ENCODE results near the gene ALDH1A3. TPM values are rescaled to one million over a fixed set of nuclear protein-coding genes. Genes with fewer than 3 reads are reported as not detected.

The ALDH1A3 gene
- not detected in 2 replicates for total RNA-seq

DNA sequence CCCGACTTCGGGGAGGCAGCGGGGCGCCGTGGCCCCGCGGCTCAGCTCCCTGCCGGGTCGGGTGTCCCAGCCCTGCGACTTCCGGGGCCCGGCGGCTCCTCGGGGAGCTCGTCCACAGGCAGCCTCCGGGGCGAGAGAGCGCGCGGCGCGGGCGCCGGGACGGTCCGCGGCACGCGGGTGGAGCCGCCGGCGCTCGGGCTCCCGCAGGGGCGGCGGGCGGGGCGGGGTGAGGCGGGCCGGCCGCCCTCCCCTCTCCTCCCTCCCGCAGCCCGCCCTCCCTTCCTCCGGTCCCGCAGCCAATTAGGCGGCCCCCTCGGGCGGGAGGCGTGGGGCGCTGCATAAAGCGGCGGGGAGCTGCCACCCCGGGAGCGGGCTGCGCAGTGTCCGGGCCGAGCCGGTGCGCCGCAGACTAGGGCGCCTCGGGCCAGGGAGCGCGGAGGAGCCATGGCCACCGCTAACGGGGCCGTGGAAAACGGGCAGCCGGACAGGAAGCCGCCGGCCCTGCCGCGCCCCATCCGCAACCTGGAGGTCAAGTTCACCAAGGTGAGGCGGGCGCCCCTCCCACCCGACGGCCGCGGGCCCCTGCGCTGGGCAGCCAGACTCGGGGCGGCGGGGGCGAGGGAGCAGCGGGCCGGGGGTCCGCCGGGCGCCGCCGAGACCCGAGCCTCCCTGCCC, at the start of gene ALDH1A3:
Gene ALDH1A3, plus strand, starts transcription at position 368 of the 675 bp plus-strand sequence. Its CDS starts 77 bp downstream, at position 445.
- H3K36me3 Mint-ChIP-seq (ENCODE audit: low read depth): no peaks in the 10 kb centered on the region
- peak within 1 kb of the TSS; percentile 73 for H3K4me3 Mint-ChIP-seq
- H3K27me3 Mint-ChIP-seq: peaks cover 73% of the 10 kb centered on the region
- DNase-seq: peak; percentile 68
- intact Hi-C loops (cut with micrococcal nuclease): no loop called here
- H3K27ac Mint-ChIP-seq: no peak within 1 kb of the TSS
- peaks cover 4% of the 10 kb centered on the region for H3K4me1 Mint-ChIP-seq
- no peaks in the 10 kb centered on the region for H3K9me3 Mint-ChIP-seq

DNA sequence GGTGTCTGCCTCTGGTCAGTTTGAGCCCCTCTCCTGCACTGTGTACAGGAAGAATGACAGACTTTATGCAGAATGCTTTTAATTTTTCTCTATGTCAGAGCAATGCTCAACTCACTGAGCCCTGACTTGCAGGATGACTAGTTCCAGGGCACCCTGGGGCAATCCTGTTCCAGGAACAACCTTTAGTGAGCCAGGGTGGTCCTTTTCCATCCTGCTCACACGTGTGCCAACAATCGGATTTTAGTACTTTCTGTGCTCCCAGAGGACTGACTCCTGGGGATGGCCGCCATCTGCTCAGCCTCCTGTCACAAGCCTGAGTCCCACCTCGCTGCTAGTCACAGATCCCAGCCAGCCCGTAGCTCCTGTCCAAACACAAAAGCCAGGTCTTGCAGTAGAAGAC, 48.2 kb upstream of the ALDH1A3 start:
- Mint-ChIP-seq H3K4me1 (no peaks in the 10 kb centered on the region), H3K27ac (no peak overlapping the region), H3K36me3 (ENCODE audit: low read depth) (no peaks in the 10 kb centered on the region), H3K27me3 (peaks cover 21% of the 10 kb centered on the region), H3K4me3 (no peak overlapping the region), H3K9me3 (no peaks in the 10 kb centered on the region)
- DNase-seq: no peak
- intact Hi-C loops (cut with micrococcal nuclease): no loop called here

DNA sequence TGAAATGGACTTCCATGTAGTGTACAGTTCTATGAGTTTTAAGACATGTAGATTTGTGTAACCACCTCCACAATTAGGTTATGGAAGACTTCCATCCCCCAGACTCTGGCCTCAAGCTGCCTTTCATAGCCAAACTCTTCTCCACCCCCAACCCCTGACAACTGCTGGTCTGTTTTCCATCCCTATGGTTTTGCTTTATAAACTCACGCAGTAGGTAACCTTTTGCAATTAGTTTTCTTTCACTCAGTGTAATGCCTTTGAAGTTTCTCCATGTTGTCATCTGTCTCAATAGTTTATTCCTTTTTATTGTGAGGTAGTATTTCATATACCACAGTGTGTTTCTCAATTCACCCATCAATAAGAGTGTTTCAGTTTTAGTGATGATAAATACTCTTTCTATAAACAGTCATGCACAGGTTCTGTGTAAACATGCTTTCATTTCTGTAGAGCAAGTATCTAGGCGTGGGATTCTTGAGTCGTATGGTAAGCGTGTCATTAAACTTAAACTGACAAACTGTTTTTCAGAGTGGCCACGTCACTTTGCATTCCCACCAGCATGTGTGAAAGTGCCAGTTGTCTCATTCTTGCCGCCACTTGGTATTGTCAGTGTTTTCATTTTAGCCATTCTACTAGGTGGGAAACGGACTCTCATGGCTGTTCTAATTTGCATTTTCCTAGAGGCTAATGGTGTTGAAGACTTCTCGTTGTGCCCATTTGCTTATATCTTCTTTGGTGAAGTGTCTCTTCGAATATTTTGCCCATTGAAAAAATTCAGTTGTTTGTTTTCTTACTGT, 47.3 kb upstream of the ALDH1A3 start:
- Mint-ChIP-seq H3K27me3 (peaks cover 20% of the 10 kb centered on the region), H3K4me1 (no peaks in the 10 kb centered on the region), H3K27ac (no peak overlapping the region), H3K4me3 (no peak overlapping the region), H3K9me3 (no peaks in the 10 kb centered on the region), H3K36me3 (ENCODE audit: low read depth) (no peaks in the 10 kb centered on the region)
- intact Hi-C loops (cut with micrococcal nuclease): no loop called here
- DNase-seq: no peak

DNA sequence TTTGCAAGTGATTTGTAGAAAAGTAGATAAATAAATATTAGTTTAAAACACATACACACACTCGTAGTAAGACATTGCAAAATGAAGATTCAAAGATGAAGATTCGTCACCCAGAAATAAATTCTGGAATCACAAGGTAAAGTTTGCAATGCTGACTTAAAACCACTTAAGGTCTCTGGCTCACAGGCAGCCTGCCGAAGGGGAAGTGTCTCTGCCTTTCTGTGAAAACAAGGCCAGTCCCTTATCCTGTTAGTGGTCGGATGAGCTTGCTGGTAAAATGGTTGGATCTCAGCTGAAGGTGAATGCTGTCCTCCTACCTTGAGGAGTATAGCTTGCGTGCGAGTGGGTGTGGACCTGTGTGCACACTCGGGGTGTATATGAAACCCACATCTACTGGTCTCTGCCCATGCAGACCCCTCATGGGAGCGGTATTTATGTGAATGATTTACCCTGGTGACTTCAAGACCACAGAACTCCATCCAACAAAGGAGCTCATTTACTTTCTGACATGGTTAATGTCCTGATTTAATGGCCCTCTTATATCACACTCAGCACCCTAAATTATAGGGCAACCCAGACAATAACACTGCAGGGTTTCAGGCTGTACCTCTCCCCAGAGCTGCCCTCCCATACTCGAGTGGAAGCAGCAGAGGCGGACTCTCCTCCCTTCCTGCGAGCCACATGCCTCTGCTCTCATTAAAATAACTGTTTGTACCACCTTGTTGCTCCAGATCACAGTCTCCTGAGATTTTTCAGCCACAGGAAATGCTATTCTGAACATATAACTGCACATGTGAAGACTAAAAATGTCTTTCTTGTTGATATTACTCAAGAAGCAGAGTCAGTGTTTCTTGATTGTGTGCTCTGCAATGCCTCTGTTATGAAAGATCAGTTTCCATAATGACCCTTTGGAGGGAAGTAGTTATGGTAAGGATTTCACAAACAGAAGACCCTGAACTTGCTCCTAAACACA, 45.9 kb upstream of the ALDH1A3 start:
- DNase-seq: no peak
- Mint-ChIP-seq H3K27ac (no peak overlapping the region), H3K4me3 (no peak overlapping the region), H3K27me3 (peaks cover 15% of the 10 kb centered on the region), H3K4me1 (no peaks in the 10 kb centered on the region), H3K36me3 (ENCODE audit: low read depth) (no peaks in the 10 kb centered on the region), H3K9me3 (no peaks in the 10 kb centered on the region)
- intact Hi-C loops (cut with micrococcal nuclease): no loop called here

DNA sequence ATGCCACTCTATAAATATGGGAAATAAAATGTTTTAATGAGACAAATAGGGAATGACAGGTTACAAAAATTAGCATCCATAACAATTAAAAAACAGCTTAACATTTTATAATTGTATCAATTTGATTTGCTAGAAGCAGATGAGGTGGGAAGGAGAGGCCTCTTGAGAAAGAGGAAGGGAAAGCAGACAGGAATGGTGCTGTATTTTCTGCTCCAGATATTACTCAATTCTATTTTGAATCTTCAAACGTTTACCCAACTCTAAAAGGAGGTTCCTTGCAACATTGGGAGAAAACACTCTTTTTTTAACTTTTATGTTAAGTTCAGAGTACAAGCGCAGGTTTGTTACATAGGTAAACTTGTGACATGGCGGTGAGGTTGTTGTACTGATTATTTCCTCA, 44.9 kb upstream of the ALDH1A3 start:
- no peaks in the 10 kb centered on the region for H3K9me3 Mint-ChIP-seq
- no peak overlapping the region for H3K27ac Mint-ChIP-seq
- H3K4me3 Mint-ChIP-seq: no peak overlapping the region
- H3K36me3 Mint-ChIP-seq (ENCODE audit: low read depth): no peaks in the 10 kb centered on the region
- intact Hi-C loops (cut with micrococcal nuclease): no loop called here
- DNase-seq: no peak
- peaks cover 14% of the 10 kb centered on the region for H3K27me3 Mint-ChIP-seq
- H3K4me1 Mint-ChIP-seq: no peaks in the 10 kb centered on the region

DNA sequence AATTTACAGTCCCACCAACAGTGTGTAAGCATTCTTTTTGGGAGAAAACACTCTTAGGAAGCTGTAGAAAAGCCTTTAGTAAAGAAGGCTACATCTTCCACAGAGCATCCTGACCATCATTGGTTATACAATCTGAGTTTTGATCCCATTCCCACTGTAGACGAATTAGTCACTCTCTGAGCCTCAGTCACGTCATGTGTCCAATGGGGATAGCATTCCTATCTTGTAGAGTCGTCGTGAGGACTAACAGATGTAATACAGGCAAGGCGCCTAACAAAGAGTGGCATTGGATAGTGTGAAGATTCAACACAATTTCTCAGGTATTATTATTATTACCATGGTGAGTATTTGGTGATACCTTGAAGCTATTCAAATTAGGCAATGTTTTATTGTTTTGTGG, 44.0 kb upstream of the ALDH1A3 start:
- intact Hi-C loops (cut with micrococcal nuclease): no loop called here
- Mint-ChIP-seq H3K36me3 (ENCODE audit: low read depth) (no peaks in the 10 kb centered on the region), H3K4me1 (no peaks in the 10 kb centered on the region), H3K9me3 (no peaks in the 10 kb centered on the region), H3K4me3 (no peak overlapping the region), H3K27ac (no peak overlapping the region), H3K27me3 (peaks cover 14% of the 10 kb centered on the region)
- DNase-seq: no peak

DNA sequence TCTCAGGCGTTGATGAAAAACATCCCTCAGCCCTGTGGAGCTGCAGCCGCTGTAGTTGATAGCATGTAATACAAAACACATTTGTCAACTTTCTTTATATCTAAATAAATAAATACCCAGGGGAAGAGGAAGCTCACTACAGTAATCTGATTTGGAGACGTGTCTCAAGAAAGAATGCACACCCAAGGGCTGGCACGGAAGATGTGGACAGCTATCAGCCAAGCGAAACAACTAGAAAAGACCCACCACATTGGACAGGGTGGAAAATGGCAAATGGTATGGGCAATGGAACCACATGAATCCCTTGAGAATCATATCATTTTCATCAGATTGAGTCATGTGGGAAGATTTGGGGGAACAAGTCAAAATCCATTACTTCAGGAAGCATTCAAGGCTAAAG, 43.1 kb upstream of the ALDH1A3 start:
- Mint-ChIP-seq H3K27me3 (peaks cover 12% of the 10 kb centered on the region), H3K36me3 (ENCODE audit: low read depth) (no peaks in the 10 kb centered on the region), H3K4me3 (no peak overlapping the region), H3K27ac (no peak overlapping the region), H3K4me1 (no peaks in the 10 kb centered on the region), H3K9me3 (no peaks in the 10 kb centered on the region)
- no peak for DNase-seq
- intact Hi-C loops (cut with micrococcal nuclease): no loop called here

DNA sequence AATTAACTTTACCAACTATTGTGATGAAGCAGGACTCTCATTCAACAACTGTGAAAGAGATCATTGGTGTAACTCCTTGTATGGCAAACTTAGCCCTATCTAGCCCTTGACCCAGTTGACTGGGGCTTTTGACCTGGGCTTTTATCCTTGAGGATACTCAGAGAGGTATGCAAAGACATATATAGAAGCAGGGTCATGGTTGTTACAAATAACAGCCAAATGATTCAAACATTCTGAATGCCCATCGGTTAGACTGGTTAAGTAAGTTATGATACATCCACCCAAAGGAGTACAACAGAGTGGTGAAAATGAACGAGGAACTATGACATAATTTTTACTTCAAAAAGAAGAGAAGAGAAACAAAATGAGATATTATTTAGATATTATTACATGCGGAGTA, 38.2 kb upstream of the ALDH1A3 start:
- Mint-ChIP-seq H3K4me3 (no peak overlapping the region), H3K36me3 (ENCODE audit: low read depth) (no peaks in the 10 kb centered on the region), H3K9me3 (no peaks in the 10 kb centered on the region), H3K4me1 (no peaks in the 10 kb centered on the region), H3K27me3 (peaks cover 6% of the 10 kb centered on the region), H3K27ac (no peak overlapping the region)
- intact Hi-C loops (cut with micrococcal nuclease): no loop called here
- no peak for DNase-seq

DNA sequence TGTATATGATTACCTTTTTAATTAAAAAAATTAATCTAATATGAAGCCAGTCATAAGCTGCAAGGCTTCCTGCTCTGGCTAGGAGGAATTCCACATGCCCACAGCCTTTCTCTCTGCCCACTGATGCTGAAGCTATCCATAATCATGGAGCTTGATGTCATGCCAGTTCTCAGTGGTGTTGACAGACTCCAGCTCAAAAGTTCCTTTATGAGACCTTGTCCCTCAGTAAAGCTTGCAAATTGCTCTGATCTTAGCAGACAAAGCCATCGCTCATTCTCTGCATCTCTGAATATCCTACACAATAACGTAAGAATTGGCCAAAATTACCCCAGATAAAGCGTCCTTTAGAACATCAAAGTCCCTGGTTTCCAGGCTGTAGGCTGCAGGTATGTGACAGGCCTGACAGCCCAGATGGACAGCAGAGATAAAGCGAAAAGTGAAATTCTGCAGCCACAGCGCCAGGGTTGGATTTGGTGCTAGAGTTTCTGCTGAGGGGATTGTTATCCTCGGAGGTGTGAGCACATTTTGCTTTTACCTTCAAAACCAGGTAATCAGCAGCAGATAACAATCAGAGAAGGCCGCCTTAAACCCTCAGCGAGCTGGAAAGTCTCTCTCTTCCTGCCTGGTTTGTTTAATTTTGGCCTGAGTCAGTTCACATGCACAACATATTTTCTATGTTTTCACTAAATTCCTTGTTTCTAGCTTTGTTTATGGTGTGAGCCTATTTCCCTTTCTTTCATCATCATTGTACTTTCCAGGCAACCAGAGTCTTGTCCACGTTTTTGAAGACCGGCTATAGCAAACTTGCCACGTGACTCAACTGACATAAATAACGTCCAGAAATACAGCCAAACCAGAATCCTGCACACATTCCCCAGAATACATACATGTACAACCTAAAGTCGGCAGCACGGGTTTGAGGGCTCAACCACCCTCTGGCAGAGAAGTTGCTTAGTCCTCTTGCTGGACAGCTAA, 36.6 kb upstream of the ALDH1A3 start:
- Mint-ChIP-seq H3K27ac (no peak overlapping the region), H3K4me3 (no peak overlapping the region), H3K36me3 (ENCODE audit: low read depth) (no peaks in the 10 kb centered on the region), H3K27me3 (peaks cover 13% of the 10 kb centered on the region), H3K9me3 (no peaks in the 10 kb centered on the region), H3K4me1 (no peaks in the 10 kb centered on the region)
- DNase-seq: no peak
- intact Hi-C loops (cut with micrococcal nuclease): no loop called here

DNA sequence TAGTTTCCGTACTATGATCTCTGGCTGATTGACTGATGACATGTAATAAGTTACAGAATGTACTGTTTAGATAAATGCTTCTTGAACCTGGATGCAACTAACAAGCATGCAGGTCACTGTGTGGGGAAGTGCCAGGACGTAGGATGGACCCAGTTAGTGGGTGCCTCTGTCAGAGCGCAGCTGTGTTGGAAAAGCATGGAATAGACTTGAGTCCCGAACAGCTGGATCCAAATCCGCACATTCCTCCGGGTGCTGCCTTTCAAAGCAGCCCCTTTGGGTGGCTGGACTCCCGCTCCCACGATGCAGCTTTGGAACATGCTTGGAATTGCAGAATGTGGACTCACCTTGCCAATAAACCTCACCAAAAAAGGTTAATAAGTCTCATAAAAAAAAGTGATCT, 35.5 kb upstream of the ALDH1A3 start:
- no peak for DNase-seq
- H3K4me1 Mint-ChIP-seq: peaks cover 2% of the 10 kb centered on the region
- H3K27me3 Mint-ChIP-seq: peaks cover 17% of the 10 kb centered on the region

DNA sequence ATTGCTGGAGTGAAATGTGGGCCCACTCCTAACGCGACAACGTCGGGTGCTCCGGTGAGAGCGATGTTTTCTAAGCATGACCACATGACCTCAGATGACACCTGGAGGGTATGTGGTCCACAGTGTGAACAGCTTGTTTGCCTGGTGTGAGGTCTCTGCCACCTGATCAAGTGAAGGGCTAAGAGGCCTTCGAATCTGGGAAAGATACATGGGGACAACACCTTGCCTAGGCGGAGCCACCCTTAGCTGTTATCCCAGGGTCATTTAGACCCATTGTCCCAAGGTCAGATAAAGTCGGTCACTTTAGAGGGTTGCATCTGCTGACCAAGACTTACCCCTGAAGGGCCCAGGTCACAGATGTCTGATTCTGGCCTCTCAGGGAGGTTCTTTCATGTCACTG, 34.9 kb upstream of the ALDH1A3 start:
- H3K9me3 Mint-ChIP-seq: no peaks in the 10 kb centered on the region
- intact Hi-C loops (cut with micrococcal nuclease): no loop called here

More for the DNA sequence above, 35.5 kb upstream of the ALDH1A3 start:
- no peak overlapping the region for H3K27ac Mint-ChIP-seq
- H3K36me3 Mint-ChIP-seq (ENCODE audit: low read depth): no peaks in the 10 kb centered on the region
- no peak overlapping the region for H3K4me3 Mint-ChIP-seq
- H3K9me3 Mint-ChIP-seq: no peaks in the 10 kb centered on the region
- intact Hi-C loops (cut with micrococcal nuclease): no loop called here

DNA sequence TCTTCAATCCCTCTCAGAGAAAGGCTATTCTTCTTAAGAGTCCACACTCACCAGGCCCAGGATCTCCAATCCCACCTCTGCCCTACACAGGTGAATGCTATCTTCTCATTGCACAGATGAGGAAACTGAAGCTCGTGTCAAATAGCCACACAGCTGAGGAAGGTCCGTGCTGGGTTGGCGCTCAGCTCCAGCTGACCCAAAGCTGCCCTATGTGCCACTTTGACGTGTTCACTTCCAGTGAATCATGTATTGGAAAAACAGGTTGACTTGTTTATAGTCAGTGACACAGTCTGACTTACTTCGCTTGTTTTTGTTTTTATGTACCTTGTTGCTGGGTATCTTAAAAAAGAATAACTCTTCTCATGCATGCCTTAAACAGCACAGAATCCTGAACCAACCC, 32.4 kb upstream of the ALDH1A3 start:
- Mint-ChIP-seq H3K4me1 (peaks cover 5% of the 10 kb centered on the region), H3K9me3 (no peaks in the 10 kb centered on the region), H3K4me3 (no peak overlapping the region), H3K36me3 (ENCODE audit: low read depth) (no peaks in the 10 kb centered on the region), H3K27me3 (peaks cover 26% of the 10 kb centered on the region), H3K27ac (no peak overlapping the region)
- intact Hi-C loops (cut with micrococcal nuclease): no loop called here
- no peak for DNase-seq

More for the DNA sequence above, 34.9 kb upstream of the ALDH1A3 start:
- no peaks in the 10 kb centered on the region for H3K36me3 Mint-ChIP-seq (ENCODE audit: low read depth)
- peaks cover 19% of the 10 kb centered on the region for H3K27me3 Mint-ChIP-seq
- no peak overlapping the region for H3K4me3 Mint-ChIP-seq
- no peak for DNase-seq
- no peak overlapping the region for H3K27ac Mint-ChIP-seq
- H3K4me1 Mint-ChIP-seq: peaks cover 3% of the 10 kb centered on the region
